AG09319 (cell line): Measurements from ENCODE around the gene CCDC187.

Experiments
- DNase-seq: peaks from one replicate; pipeline ENCODE4 v3.0.0-alpha.2; 2010; ENCODE audit warnings: low read depth; ENCODE audit errors: extremely low read depth
- TF ChIP-seq, protein P1 (sequence below): IDR thresholded peaks from 2 replicates; pipeline ENCODE4 v1.5.1; 2011; ENCODE audit warnings: low read depth, mild to moderate bottlenecking, inconsistent platforms, low read length, moderate library complexity

CCDC187 gene

GRCh38 chr9:136284311-136284710, 19.6 kb downstream of the CCDC187 start:
- no peak for DNase-seq
- TF ChIP-seq, protein P1, sequence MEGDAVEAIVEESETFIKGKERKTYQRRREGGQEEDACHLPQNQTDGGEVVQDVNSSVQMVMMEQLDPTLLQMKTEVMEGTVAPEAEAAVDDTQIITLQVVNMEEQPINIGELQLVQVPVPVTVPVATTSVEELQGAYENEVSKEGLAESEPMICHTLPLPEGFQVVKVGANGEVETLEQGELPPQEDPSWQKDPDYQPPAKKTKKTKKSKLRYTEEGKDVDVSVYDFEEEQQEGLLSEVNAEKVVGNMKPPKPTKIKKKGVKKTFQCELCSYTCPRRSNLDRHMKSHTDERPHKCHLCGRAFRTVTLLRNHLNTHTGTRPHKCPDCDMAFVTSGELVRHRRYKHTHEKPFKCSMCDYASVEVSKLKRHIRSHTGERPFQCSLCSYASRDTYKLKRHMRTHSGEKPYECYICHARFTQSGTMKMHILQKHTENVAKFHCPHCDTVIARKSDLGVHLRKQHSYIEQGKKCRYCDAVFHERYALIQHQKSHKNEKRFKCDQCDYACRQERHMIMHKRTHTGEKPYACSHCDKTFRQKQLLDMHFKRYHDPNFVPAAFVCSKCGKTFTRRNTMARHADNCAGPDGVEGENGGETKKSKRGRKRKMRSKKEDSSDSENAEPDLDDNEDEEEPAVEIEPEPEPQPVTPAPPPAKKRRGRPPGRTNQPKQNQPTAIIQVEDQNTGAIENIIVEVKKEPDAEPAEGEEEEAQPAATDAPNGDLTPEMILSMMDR, result no peak

- TF ChIP-seq, protein P1, result peak; percentile 92
- peak; percentile 29 for DNase-seq
Observed at GRCh38 chr9:136283291-136284235, 20.3 kb downstream of the CCDC187 start.

DNA sequence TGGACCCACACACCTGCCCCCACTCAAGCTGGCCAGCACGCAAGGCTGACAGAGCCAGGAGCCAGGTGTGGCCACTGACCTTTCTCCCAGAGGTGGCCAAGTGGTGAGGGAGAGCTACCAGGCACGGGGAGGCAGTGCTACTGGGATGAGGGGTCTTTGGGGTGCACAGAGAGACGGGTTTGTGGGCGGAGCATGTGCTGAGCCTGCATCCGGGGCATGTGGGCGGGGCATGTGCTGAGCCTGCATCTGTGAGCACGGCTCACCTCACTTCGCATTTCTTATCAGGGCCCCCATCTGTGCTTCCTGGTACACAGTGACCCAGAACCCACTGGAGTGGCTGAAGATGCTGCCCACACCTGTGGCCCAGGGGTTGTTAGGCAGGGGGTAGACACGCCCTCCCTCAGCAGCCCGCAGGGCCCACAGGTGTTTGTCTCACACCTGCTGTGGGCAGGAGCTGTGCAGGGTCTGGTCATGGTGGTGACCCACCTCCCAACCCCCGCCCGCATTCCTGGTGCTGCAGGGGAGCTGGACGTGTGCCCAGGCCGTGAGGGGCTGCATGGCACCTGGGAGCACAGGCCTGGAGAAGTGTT, 21.5 kb downstream of the CCDC187 start:
- TF ChIP-seq, protein P1, result no peak

GRCh38 chr9:136281421-136282271, 22.2 kb downstream of the CCDC187 start:
- no peak for DNase-seq
- TF ChIP-seq, protein P1, result no peak

More for the DNA sequence above, 21.5 kb downstream of the CCDC187 start:
- no peak for DNase-seq

GRCh38 chr9:136280535-136281315, 23.2 kb downstream of the CCDC187 start:
- DNase-seq, result no peak
- TF ChIP-seq, protein P1, result no peak

DNA sequence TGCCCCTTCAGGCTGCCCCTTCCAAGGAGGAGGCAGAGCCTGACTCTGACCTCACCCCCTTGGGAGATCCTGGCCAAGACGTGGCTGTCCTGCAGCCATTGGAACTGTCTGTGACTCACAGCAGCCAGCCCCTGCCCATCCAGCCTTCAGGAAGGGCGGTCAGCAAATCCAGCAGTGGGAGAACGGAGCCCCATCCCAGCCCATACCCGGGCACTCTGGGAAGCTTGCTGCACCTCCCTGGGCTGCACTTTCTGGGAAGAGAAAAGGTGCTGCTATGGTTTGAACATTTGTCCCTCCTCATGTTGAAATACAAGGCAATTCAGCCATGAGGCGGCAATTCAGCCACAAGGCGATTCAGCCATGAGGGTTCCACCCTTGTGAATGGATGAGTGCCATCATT, 24.4 kb downstream of the CCDC187 start:
- no peak for DNase-seq
- TF ChIP-seq, protein P1, result no peak
